ENCODE data around the gene EXOC4.

Gene EXOC4

GRCh38 chr7:134108802-134109201, 855.9 kb downstream of the EXOC4 start:
- no peak for FAIRE-seq

- no peak for FAIRE-seq
Observed at GRCh38 chr7:134113655-134114054, 860.8 kb downstream of the EXOC4 start.

GRCh38 chr7:134114992-134115391, 862.1 kb downstream of the EXOC4 start:
- FAIRE-seq = no peak
